GM21360 (cell line): Measurements from ENCODE around the gene TMEM181.
"Not testable (repeated sequence)": the region's sequence is repeated elsewhere in the genome, so short reads cannot be mapped to it uniquely, and the experiment has no call there.

Source experiments
- ATAC-seq: cut with Tn5 transposase; IDR thresholded peaks from one replicate; pipeline ENCODE4 v1.9.1; 2021; ENCODE audit warnings: mild to moderate bottlenecking, moderate library complexity; ENCODE audit not compliant: unreplicated experiment

TMEM181 gene

GRCh38 chr6:158559895-158560835, at the start of gene TMEM181:
TMEM181 (plus strand) TSS chr6:158560091; CDS start chr6:158560225, 134 bp downstream.
- peak; percentile 82 for ATAC-seq

- ATAC-seq, result no peak
These were observed 47.1 kb upstream of the TMEM181 start for GRCh38 chr6:158512809-158513208.

DNA sequence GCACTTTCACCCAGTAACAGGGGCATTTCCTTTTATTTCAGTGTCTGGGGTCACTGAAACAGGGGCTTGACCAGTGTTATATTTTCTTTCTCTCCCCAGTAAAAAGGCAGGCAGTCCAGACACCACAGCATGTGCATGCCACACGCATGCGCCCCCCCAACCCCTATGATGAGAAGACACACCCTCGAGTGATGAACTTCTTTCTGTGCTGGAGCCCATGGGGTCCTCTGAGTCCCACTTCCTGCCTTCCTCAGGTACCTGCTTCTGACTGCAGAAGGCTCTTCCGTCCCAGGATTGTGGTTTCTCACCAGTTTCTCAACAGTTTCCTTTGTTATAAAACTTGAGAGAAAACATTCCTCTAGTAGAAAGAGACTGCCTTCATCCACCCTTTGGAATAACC, 45.7 kb upstream of the TMEM181 start:
- ATAC-seq, result no peak

- ATAC-seq, result no peak
These were observed 44.9 kb upstream of the TMEM181 start for GRCh38 chr6:158514991-158515390.

DNA sequence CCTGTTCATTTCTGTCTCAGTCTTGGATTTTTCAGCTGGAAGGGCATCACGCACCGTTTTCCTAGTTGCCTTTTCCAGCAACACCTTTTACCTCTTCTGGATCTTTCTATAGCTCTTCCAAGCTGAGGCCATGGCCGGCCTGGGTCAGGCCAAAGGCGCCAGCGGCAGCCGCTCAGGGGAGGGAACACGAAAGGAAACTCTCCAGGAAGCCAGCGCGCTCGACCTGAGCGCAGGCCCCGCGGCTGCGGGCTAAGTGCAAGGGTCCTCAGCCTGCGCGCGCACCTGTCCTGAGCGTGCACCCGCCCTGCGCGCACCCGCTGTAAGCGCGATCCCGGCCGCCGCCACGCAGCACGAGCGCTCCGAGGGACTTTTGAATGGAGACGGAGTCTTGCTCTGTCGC, 43.8 kb upstream of the TMEM181 start:
- no peak for ATAC-seq

- no peak for ATAC-seq
These were observed 42.9 kb upstream of the TMEM181 start for GRCh38 chr6:158517038-158517437.

DNA sequence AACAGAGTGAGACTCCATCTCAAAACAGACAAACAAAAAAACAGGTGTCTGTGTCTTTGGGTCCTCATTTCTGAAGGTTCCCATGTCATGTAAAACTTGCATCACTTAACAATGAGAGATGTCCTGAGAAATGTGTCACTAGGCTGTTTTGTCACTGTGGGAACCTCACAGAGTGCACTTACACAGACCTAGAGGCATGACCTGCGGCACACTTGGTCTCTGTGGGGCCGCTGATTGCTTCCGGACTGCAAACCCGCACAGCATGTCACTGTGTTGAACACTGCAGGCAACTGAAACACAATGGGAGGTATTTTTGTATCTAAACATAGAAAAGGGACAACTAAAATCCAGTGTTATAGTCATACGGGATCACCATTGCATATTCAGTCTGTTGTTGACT, 42.3 kb upstream of the TMEM181 start:
- ATAC-seq, result no peak

DNA sequence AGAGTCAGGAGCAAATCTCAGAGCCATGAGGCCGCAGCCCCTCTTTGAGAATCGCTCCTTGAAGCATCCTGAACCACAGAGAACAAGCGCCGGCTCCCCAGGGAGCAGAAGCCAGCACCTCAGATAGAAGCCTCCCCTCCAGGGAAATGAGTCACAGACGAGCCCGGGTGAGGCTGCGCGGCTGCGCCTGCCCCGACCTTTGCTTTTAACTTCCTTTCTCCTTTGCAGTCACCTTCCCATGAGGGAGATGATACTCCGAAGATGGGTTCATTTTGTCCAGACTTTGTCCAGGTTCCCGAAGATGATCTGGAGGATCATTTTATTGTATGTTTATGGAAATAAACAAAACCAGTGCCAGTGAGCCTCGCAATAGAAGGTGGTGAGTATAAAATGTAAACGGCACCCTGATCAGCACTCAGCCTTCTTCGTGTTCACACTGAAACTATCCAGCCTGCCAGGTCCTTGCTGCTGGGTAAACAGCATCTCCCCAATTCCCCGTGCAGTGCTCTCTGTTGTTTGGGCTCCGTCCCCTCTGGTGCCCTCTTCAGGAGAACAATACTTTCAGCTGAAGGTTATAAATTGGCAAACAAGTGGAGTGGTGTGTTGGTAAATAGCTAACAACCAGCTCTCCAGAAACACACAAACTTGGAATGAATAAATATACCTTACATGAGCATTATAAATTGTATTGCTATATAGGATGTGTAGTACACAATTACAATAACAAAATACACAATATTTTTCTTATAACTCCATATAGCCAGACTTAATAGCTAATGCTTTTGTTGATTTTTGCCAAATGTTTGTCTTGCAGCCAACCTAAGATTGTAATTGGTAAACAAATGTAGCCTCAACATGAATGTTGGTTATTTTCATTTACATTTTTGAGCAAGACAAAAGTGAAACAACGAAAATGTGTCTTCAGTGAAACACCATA, 41.4 kb upstream of the TMEM181 start:
- peak; percentile 85 for ATAC-seq

GRCh38 chr6:158519300-158519699, 40.6 kb upstream of the TMEM181 start:
- no peak for ATAC-seq

DNA sequence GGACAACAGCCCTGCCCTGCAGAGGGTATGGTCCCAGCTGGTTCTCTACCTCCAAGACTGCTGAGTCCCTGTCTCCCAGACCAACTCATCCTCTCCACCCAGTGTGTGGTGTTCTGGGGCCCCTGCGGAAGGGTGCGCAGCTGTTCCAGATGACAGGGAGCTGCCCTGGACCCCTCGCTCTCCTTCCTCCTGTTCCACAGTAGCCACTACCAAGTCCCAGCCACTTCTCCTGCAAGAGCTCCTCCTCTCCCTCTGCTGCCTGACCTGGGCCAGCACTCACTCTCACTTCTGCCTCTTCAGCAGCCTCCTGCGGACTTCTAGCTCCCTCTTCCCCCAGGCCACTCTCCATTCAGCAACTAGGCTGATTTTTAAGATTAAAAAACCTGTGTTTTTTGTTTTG, 40.1 kb upstream of the TMEM181 start:
- no peak for ATAC-seq

DNA sequence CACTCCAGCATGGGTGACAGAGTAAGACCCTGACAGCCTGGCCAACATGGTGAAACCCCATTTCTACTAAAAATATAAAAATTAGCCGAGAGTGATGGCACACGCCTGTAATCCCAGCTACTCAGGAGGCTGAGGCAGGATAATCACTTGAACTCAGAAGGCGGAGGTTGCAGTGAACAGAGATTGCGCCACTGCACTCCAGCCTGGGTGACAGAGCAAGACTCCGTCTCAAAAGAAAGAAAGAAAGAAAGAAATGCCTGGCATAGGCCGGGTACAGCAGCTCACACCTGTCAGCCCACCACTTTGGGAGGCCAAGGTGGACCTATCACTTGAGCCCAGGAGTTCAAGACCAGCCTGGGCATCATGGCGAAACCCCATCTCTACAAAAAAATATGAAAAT, 38.9 kb upstream of the TMEM181 start:
- ATAC-seq, result not testable (repeated sequence)

GRCh38 chr6:158521759-158522158, 38.1 kb upstream of the TMEM181 start:
- no peak for ATAC-seq

DNA sequence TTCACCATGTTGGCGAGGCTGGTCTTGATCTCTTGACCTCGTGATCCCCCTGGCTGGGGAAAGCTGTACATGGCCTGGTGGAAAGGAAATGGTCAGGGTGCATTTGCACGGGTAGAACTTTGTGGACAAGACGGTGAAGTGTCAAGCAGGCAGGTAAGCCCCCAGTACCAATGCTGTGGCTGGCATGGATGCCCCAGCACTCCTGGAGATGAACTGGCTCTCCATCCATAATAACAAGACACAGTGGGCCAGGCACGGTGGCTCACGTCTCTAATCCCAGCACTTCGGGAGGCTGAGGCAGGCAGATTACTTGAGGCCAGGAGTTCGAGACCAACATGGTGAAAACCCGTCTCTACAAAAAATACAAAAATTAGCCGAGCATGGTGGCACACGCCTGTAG, 37.3 kb upstream of the TMEM181 start:
- ATAC-seq, result no peak

GRCh38 chr6:158524311-158524710, 35.6 kb upstream of the TMEM181 start:
- ATAC-seq, result no peak

- not testable (repeated sequence) for ATAC-seq
These were observed 32.0 kb upstream of the TMEM181 start for GRCh38 chr6:158527858-158528257.

- no peak for ATAC-seq
These were observed 31.1 kb upstream of the TMEM181 start for GRCh38 chr6:158528826-158529225.

DNA sequence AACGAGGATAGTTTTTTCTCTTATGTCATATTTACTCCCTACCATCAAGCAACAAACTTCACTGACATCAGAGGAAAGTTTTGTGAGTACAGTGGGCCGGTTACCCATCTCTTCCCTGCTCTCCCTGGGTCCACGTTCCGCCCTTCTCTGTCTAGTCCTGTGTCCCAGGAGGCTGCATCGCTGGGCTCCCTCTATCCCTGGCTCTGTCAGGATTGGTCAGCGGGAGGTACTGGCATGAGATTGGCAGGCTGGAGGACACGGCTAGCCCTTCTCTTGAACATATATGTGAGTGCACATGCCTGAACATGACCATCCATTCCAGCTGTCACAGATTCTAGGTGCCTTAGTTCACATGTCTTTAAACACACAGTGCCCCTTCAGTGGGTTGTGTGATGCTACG, 30.3 kb upstream of the TMEM181 start:
- ATAC-seq, result no peak

DNA sequence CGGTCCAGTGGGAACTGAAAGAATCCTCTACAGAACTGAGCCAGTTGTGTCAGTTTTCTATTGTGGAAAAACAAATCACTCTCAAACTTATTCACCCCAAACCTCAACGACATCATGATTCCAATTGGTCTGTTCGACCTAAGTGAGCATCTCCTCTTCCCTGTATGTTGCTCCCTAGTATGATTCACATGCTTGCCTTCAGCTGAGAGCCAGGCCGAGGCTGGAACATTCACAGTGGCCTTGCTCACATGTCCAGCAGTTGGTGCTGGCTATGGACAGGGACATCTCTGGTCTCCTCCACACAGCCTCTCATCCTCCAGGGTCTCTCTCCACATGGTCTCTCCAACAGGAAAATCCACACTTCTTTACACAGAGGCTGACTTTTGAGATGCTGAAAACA, 28.3 kb upstream of the TMEM181 start:
- ATAC-seq, result no peak

- ATAC-seq, result no peak
These were observed 27.9 kb upstream of the TMEM181 start for GRCh38 chr6:158531970-158532369.

DNA sequence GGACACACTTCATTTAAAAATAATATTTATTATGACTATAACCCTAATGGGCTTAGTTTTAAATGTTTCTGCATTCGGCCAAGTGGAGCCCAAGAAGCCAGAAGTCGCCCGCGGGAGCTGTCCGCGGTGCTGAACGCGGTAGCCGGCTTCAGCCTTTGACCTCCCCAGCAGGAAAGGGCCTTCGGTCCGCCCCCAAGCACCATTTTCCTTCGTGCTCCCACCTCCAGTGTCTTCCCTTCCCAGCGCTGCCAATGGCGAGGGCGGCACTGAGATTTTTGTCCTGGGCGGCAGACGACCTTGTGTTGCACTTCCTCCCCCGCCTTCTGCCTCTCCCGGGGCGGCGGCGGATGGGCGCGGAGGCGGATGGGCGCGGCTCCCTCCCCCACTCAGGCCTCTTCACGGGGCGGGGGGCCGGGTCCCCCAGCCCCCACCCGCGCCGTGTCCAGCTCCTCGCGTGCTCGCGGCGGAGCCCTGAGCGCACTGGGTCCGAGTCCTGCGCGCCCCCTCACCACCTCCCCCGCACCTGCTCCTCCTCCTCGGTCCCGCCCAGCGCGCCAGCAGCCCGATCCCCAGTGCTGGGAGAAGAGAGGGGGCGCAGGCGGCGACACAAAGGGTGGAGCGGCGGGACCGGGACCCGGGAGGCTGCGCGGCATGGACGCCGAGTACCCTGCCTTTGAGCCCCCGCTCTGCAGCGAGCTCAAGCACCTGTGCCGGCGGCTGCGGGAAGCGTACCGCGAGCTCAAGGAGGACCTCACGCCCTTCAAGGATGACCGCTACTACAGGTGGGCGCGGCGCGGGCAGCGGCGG, 23.6 kb upstream of the TMEM181 start:
- no peak for ATAC-seq
